Renal pelvis (tissue), 4 donors: ENCODE measurements around the gene BLVRB. TPM values are rescaled to one million over a fixed set of nuclear protein-coding genes. Genes with fewer than 3 reads are reported as not detected.
"Not testable (repeated sequence)": the region's sequence is repeated elsewhere in the genome, so short reads cannot be mapped to it uniquely, and the experiment has no call there.

Experiments
- DNase-seq: peaks from one replicate; pipeline ENCODE4 v3.0.0-alpha.2; 2013
- polyA plus RNA-seq, 3 donors: library from polyadenylated mRNA; unstranded; fragments of 120-200 nt; gene quantifications; one replicate each; pipeline ENCODE4 v1.2.1, GENCODE V29; 2013; ENCODE audit not compliant: insufficient read length in 3 of 3

BLVRB gene
- polyA plus RNA-seq, 3 donors, result 51.8 to 54.2 (median 52.3) TPM

- DNase-seq, result no peak
These were observed 53.5 kb downstream of the BLVRB start for GRCh38 chr19:40411958-40412499.

GRCh38 chr19:40411125-40411842, 54.3 kb downstream of the BLVRB start:
- no peak for DNase-seq

GRCh38 chr19:40410030-40410389, 55.5 kb downstream of the BLVRB start:
- no peak for DNase-seq

GRCh38 chr19:40408598-40408925, 57.0 kb downstream of the BLVRB start:
- not testable (repeated sequence) for DNase-seq

GRCh38 chr19:40407714-40408597, 57.6 kb downstream of the BLVRB start:
- no peak for DNase-seq

GRCh38 chr19:40403262-40403984, 62.1 kb downstream of the BLVRB start:
- peak; percentile 86 for DNase-seq

- DNase-seq, result no peak
These were observed 65.0 kb downstream of the BLVRB start for GRCh38 chr19:40400559-40400958.

GRCh38 chr19:40398417-40399131, 67.0 kb downstream of the BLVRB start:
- peak; percentile 58 for DNase-seq

Other genes with a start within 250 kb of the BLVRB start
- under 1 TPM in 2 of 3 donors, not detected in 1; 0.10 to 0.34 TPM for gene TTC9B, start 247.4 kb downstream of the BLVRB start, polyA plus RNA-seq
- 1 to 10 TPM; 1.6 to 2.2 (median 1.8) TPM for gene CCNP, start 239.1 kb downstream of the BLVRB start, polyA plus RNA-seq
- 100 to 1,000 TPM; 162 to 236 (median 219) TPM for gene AKT2, start 180.4 kb downstream of the BLVRB start, polyA plus RNA-seq
- 10 to 100 TPM; 14.1 to 17.6 (median 15.0) TPM for gene C19orf47, start 117.3 kb downstream of the BLVRB start, polyA plus RNA-seq
- gene PLD3, start 117.0 kb downstream of the BLVRB start, polyA plus RNA-seq, result 100 to 1,000 TPM; 254 to 302 (median 292) TPM
- under 1 TPM; 0.09 to 0.19 (median 0.16) TPM for gene HIPK4, start 75.6 kb downstream of the BLVRB start, polyA plus RNA-seq
- gene PRX, start 52.4 kb downstream of the BLVRB start, polyA plus RNA-seq, result 10 to 100 TPM; 13.1 to 15.5 (median 14.2) TPM
- 10 to 100 TPM in 2 of 3 donors, 1 to 10 TPM in 1; 7.9 to 12.0 (median 10.8) TPM for gene SERTAD1, start 39.8 kb downstream of the BLVRB start, polyA plus RNA-seq
- gene SERTAD3, start 21.4 kb downstream of the BLVRB start, polyA plus RNA-seq, result 10 to 100 TPM; 36.5 to 38.6 (median 38.3) TPM
- gene SPTBN4, start 1.3 kb upstream of the BLVRB start, polyA plus RNA-seq, result 1 to 10 TPM; 1.4 to 2.0 (median 1.8) TPM
- 10 to 100 TPM; 47.9 to 60.1 (median 57.9) TPM for gene SHKBP1, start 111.1 kb upstream of the BLVRB start, polyA plus RNA-seq
- gene LTBP4, start 135.6 kb upstream of the BLVRB start, polyA plus RNA-seq, result 100 to 1,000 TPM; 225 to 341 (median 273) TPM
- gene NUMBL, start 224.9 kb upstream of the BLVRB start, polyA plus RNA-seq, result 10 to 100 TPM; 15.0 to 16.5 (median 16.4) TPM